ENCODE measurements around the gene STK39. TPM values are rescaled to one million over a fixed set of nuclear protein-coding genes. Genes with fewer than 3 reads are reported as not detected.

Gene STK39
- total and polyA plus RNA-seq, 2 donors from 2014 or later, result 15.9 to 27.1 TPM

GRCh38 chr2:168246483-168247340 lies 683 bp downstream of the STK39 start:
- no peaks in the 10 kb centered on the region for H3K9me3 ChIP-seq (ENCODE audit: control insufficient read depth in 2 of 3, insufficient read depth in 1 of 3, low read length in 3 of 3)
- DNase-seq, result peak; percentile 61 to 90 (median 80)
- peak; percentile 32 for TF ChIP-seq CTCF (IDR thresholded peaks at IDR 0.05; ENCODE audit: borderline replicate concordance, extremely low read depth, insufficient read depth)
- H3K36me3 ChIP-seq (ENCODE audit: control insufficient read depth in 2 of 3, insufficient read depth in 3 of 3, low read length in 3 of 3), result no peaks in the 10 kb centered on the region
- intact Hi-C loops (cut with DNase I), result no loop called here
- H3K27ac ChIP-seq (ENCODE audit: low read depth in 2 of 2, low read length in 2 of 2), result peak overlapping the region; percentile 27 to 65
- H3K27me3 ChIP-seq (ENCODE audit: control insufficient read depth, insufficient read depth, low read length), result no peaks in the 10 kb centered on the region
- peaks cover 0 to 3% (median 0%) of the 10 kb centered on the region in 3 donors for H3K4me1 ChIP-seq (ENCODE audit: control insufficient read depth in 2 of 3, insufficient read depth in 2 of 3, low read depth in 1 of 3, low read length in 3 of 3)
- FAIRE-seq, result no peak
- peak overlapping the region; percentile 42 to 64 (median 60) for H3K4me3 ChIP-seq (ENCODE audit: low read length in 3 of 3)
- H3K9ac ChIP-seq (ENCODE audit: low read length in 3 of 3), result peak overlapping the region in 2 of 3 donors; percentile 24 to 42

DNA sequence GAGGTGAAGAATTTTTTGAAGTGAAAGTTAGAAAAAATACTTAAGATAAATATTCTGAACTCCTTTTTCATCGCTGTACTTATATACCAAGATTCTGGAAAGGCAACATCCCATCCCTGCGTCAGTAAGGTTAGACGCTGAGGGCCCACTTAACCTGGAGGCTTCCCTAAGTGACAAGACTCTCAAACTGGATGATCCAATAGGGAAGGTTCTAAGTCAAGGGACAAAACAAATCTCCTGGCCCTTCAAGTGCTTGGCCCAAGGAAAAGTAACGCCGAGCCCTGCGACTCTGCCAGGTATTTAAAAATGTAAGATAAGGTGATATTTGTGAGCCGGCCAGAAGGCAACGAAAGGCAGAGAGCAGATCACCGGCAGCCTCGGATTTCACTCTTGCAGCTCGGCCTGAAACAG lies 1.3 kb downstream of the STK39 start:
- Histone ChIP-seq H3K4me1 (ENCODE audit: control insufficient read depth in 2 of 3, insufficient read depth in 2 of 3, low read depth in 1 of 3, low read length in 3 of 3) (peaks cover 0 to 3% (median 0%) of the 10 kb centered on the region in 3 donors), H3K9me3 (ENCODE audit: control insufficient read depth in 2 of 3, insufficient read depth in 1 of 3, low read length in 3 of 3) (no peaks in the 10 kb centered on the region), H3K9ac (ENCODE audit: low read length in 3 of 3) (peak overlapping the region; percentile 8 to 42 (median 24)), H3K27ac (ENCODE audit: low read depth in 2 of 2, low read length in 2 of 2) (peak overlapping the region in 1 of 2 donors; percentile 27), H3K27me3 (ENCODE audit: control insufficient read depth, insufficient read depth, low read length) (no peaks in the 10 kb centered on the region), H3K4me3 (ENCODE audit: low read length in 3 of 3) (peak overlapping the region; percentile 60 to 64 (median 63)), H3K36me3 (ENCODE audit: control insufficient read depth in 2 of 3, insufficient read depth in 3 of 3, low read length in 3 of 3) (no peaks in the 10 kb centered on the region)
- DNase-seq, result no peak
- no peak for FAIRE-seq
- TF ChIP-seq CTCF (IDR thresholded peaks at IDR 0.05; ENCODE audit: borderline replicate concordance, extremely low read depth, insufficient read depth), result no peak
- intact Hi-C loops (cut with DNase I), result no loop called here

- TF ChIP-seq CTCF (IDR thresholded peaks at IDR 0.05; ENCODE audit: borderline replicate concordance, extremely low read depth, insufficient read depth), result no peak
- intact Hi-C loops (cut with DNase I), result no loop called here
Measured at GRCh38 chr2:168245074-168245825, 2.1 kb downstream of the STK39 start.

More at GRCh38 chr2:168245074-168245825, 2.1 kb downstream of the STK39 start:
- Histone ChIP-seq H3K27ac (ENCODE audit: low read depth in 2 of 2, low read length in 2 of 2) (peak overlapping the region in 1 of 2 donors; percentile 32), H3K9ac (ENCODE audit: low read length in 3 of 3) (no peak overlapping the region), H3K36me3 (ENCODE audit: control insufficient read depth in 2 of 3, insufficient read depth in 3 of 3, low read length in 3 of 3) (no peaks in the 10 kb centered on the region), H3K27me3 (ENCODE audit: control insufficient read depth, insufficient read depth, low read length) (no peaks in the 10 kb centered on the region), H3K4me3 (ENCODE audit: low read length in 3 of 3) (peak overlapping the region in 1 of 3 donors; percentile 26), H3K9me3 (ENCODE audit: control insufficient read depth in 2 of 3, insufficient read depth in 1 of 3, low read length in 3 of 3) (no peaks in the 10 kb centered on the region), H3K4me1 (ENCODE audit: control insufficient read depth in 2 of 3, insufficient read depth in 2 of 3, low read depth in 1 of 3, low read length in 3 of 3) (peaks cover 0 to 3% (median 0%) of the 10 kb centered on the region in 3 donors)
- DNase-seq, result peak in 3 of 5 donors; percentile 14 to 62 (median 52)
- FAIRE-seq, result no peak

Measured in kidney (tissue), 14 donors.